GM18508 (cell line): ENCODE data around the gene DVL1.

Experiments
- ATAC-seq: cut with Tn5 transposase; IDR thresholded peaks from one replicate; pipeline ENCODE4 v1.9.1; 2021; ENCODE audit warnings: moderate number of reproducible peaks; ENCODE audit not compliant: insufficient read depth, unreplicated experiment

Gene DVL1

DNA sequence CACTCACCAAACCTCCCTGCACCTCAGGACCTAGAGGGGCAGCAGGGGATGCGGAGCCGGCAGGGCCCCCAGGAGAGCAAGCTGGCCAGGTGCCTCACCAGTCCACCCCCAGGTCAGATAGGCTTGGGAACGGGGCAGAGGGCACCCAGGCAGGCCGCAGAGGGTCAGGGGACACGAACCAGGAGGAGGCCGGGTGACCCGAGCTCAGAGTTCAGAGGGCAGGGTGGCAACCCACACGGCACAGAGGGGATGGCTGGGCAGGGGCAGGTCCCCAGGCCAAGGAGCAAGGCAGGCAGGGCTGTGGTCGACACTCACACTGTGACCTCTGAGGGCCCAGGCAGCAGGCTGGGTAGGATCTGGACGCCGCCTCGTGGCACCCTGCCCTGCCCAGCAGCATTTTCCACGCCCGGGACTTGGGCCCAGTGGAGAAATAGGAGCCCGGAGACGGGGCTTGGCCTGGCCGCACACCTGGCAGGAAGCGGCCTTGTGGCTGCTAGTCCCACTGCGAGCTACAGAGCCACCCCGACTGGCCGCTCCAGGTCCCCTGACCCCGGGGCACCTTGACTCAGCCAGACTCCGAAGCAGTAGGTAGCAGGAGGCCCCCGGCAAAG, 5.3 kb downstream of the DVL1 start:
- ATAC-seq, result no peak

DNA sequence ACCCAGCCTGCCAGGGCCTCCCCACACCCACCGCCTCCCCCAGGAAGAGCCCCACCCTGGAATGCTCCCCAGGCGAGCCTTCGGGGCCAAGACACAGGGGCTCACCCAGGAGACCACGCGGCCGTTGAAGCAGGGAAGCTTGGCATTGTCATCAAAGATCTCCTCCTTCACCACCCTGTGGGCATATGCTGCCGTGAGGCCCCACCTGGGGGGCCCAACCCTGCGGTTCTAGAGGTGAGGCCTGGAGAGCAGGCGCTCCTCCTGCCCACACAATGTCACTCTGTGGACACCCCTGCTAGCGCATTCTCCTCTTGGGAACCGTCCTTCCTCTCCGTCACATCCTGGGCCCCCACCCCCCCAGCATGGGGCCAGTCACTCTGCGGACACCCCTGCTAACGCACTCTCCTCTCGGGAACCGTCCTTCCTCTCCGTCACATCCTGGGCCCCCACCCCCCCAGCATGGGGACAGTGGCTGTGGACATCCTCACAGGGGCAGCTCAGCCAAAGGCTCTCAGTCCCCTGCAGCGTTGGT, 6.6 kb downstream of the DVL1 start:
- ATAC-seq, result no peak

DNA sequence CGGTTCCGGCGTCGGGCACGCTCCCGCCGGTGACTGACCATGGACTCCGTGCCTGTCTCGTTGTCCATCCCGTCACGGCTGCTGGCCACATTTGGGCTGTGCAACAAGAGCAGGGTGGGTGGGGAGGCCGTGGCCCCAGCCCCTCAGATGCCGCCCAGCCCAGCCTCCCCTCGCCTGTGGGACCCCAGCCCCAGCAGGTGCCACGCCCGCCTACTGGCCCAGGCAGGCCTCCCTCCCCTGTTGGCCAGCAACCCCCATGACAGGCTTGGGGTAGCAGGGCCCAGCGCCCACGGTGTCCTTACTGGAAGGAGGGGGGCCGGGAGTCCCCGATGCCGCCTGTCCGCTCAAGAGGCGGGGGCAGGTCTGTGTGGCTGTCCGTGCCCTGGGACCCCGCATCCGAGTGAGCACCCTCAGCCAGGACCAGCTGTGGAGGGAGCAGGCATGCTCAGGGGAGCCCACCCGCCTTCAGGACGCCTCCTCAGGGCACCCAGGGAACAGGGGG, 7.1 kb downstream of the DVL1 start:
- no peak for ATAC-seq

DNA sequence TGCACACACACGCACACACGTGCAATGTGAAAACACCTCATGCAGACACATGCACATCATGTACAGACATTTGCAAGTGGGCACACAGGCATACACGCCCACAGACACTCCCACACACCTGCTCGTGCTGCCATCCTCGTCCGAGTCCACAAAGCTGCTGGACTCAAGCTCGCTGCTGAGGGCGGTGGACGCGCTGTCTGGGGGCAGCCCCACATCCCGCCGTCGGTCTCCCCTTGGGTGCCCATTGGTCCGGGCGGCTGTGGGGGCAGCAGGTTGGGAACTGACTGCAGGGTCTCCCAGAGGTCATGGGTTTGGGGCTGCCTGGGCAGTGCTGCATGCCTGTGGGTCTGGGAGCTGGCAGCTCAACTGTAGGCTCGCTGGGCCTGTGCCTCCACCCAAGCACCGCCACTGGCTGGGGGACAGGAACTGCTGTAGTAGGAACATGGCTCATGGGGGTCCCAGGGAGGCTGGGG, 7.6 kb downstream of the DVL1 start:
- ATAC-seq, result no peak

DNA sequence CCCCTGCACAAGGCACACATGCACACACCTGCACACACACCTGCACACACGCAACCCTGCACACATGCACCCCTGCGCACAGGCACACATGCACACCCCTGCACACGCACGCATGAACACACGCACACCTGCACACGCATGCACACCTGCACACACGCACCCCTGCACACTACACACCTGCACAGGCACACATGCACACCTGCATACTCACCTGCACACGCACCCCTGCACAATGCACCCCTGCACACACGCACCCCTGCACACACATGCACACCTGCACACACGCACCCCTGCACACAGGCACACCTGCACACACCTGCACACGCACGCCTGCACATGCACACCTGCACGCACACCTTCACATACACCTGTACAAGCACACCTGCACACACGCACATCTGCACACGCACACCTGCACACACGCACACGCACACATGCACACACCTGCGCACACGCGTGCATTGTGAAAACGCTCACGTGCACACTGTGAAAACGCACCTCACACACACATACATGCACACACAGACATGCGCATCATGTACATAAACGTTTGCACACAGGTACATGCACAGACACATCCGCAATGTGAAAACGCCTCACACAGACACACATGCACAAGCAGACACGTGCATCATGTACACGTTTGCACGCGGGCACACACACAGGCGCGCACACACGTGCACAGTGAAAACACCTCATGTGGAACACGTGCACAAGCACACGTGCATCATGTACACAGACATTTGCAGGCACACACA, 8.2 kb downstream of the DVL1 start:
- ATAC-seq, result no peak

DNA sequence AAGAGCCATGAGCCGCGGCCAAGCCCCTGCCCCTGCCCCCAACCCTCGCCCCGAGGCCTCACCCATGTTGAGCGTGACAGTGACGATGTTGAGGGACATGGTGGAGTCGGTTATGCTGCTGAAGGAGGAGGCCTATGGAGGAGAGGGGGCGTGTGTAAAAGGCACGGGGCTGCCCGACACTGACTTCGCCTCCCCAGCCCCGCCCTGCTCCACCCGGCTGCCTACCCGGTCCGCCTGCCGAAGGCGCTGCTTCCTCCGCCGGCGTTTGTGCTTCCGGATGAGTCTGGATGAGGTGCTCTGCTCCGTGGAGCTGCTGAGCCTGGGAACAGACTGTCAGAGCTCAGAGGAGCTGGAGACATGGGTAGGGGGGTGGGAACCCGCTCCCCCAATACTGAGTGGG, 9.0 kb downstream of the DVL1 start:
- ATAC-seq, result no peak

DNA sequence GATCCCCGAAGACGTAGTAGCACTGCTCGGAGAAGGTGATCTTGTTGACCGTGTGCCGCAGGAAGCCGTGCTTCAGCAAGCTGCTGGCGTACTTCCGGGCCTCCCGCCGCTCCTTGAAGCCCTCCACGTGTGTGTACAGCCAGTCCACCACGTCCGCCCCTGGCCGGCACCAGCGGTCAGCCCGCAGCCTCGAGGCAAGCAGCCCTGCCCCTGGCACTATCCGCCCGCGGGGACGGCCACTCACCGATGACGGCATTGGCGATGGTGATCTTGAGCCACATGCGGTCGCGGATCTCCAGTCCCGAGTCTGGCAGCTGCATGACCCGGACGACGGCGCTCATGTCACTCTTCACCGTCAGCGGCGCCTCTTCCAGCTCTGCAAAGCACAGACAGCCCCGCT, 10.9 kb downstream of the DVL1 start:
- ATAC-seq, result no peak

DNA sequence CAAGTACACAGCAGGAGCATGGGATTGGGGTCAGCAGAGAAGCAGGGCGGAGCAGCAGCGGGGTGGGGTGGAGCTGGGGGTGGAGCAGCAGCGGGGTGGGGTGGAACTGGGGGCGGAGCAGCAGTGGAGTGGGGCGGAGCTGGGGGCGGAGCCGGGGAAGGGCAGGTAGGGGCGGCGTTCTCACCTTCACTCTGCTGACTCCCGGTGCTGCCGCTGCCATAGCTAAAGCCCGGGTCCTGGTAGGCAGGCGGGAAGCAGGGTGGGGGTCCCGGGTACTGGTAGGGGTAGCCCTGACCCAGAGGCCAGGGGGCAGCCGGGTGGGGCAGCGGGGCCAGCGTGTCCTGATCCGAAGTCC, 11.4 kb downstream of the DVL1 start:
- ATAC-seq, result no peak

DNA sequence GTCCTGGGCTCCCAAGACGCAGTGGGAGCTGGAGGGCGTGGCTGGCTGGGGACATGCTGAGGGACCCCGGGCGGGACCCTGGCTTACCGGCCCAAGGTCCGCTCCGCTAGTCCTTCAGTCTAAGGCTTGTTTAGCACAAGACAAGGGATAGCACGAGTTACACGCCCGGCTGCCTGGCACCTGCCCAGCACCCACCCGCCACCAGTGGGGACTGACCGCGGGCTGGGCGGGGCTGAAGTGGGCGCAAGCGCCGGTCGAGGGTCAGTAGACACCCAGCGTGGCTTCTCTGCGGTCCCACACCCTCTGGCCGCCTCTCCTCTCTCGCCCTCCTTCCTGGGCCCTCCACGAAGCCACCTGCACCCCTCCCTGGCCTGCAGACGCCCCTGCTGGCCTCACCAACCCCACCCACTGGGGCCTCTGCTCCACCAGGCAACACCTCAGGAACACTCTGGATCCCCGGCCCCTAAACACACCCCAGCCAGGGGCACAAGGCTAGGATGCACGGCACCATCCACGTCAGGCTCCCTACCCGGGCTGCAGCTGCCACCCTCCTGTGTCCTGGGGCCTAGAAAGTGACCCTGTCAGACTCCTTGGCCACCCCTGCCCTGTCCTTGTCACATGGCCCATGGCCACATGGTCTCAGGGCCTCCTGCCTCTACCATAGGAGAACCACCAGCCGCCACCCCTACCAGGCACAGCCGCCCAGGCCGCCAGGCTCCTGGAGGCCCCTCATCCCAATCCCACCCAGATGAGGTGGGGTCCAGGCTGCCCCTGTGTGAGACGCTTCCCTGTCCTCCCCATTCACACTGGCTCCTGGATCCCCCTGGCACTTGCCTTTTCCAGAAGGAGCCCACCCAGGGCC, 12.1 kb downstream of the DVL1 start:
- ATAC-seq, result no peak

DNA sequence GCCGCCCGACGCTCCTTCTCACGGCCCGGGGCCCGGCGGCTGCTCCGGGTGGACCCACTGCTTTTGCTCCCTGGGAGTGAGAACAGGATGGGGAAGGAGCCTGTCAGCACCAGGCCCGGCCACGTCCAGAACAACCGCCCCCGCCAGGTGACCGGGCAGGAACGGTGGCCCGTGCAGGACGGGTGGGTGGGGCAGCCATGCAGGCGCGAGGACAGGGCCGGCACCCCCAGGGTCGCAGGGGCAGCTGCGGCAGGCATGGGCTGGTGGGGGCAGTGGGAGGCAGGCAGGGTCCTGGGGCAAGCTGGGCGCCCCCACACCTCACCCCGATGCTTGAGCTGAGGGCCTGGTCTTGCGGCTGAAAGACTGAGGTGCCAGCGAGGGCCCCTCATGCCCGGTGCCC, 12.8 kb downstream of the DVL1 start:
- no peak for ATAC-seq

DNA sequence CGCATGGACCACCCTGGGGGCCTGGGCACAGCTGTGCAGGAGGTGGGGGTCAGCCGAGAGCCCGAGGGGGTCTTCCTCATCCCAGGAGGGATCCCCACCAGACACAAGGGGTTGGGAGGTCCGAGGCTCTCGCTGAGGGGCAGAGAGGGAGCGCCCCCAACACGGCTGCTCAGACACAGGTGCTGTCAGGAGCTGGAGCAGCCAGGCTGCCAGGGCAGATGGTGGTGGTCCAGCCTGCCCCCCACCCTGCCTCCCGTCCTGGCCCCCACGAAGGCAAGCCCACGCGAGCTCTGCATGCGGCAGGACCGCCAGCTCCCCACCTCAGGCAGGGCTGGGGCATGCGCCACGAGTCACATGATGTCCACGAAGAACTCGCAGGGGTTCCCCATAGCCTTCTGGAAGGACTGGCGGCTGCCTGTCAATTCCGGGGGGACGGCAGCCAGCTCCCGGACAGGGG, 13.4 kb downstream of the DVL1 start:
- no peak for ATAC-seq

DNA sequence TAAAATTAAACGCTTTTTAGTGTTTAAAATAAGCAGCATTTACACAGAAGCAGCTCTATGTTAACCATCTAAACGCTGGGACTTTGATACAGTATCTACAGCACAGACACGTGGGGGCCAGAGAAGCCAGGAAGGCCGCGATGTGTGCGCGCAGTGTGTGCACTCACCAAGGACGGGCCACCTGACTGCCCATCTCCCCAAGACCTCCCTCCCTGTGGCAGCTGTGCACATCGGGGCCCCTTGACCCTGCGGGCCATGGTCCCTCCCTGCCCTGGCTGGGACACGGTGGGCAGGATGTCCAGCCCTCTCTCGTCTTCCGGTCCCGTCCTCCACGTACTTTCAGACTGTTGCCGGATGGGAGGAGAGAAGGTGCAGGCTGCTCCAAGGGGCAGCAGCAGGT, 13.9 kb downstream of the DVL1 start:
- ATAC-seq, result no peak

DNA sequence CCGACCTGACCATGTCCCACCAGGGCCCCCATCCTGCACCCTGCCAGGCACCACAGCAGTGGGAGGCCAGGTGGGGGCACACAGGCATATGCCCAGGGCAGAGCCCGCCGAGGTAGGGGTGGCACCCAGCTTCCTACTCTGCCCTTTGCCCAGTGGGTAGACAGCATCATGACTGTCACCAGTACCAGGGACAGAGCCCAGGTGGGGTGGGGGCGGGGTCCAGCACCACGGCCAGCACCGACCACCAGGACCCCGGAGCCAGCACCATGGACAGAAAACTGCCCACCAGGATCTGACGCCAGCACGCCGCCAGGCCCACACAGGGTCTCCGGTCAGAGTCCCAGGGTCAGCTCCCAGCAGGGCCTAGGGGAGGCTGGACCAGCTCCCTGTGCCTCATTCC, 14.4 kb downstream of the DVL1 start:
- ATAC-seq, result no peak

DNA sequence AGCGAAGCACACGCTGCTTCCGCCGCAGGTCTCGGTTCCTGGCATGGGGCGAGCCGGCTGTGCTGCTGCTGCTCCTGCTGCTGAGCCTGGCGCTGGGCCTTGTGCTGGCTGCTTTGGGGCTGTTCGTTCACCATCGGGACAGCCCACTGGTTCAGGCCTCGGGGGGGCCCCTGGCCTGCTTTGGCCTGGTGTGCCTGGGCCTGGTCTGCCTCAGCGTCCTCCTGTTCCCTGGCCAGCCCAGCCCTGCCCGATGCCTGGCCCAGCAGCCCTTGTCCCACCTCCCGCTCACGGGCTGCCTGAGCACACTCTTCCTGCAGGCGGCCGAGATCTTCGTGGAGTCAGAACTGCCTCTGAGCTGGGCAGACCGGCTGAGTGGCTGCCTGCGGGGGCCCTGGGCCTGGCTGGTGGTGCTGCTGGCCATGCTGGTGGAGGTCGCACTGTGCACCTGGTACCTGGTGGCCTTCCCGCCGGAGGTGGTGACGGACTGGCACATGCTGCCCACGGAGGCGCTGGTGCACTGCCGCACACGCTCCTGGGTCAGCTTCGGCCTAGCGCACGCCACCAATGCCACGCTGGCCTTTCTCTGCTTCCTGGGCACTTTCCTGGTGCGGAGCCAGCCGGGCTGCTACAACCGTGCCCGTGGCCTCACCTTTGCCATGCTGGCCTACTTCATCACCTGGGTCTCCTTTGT, 15.5 kb downstream of the DVL1 start:
- no peak for ATAC-seq

DNA sequence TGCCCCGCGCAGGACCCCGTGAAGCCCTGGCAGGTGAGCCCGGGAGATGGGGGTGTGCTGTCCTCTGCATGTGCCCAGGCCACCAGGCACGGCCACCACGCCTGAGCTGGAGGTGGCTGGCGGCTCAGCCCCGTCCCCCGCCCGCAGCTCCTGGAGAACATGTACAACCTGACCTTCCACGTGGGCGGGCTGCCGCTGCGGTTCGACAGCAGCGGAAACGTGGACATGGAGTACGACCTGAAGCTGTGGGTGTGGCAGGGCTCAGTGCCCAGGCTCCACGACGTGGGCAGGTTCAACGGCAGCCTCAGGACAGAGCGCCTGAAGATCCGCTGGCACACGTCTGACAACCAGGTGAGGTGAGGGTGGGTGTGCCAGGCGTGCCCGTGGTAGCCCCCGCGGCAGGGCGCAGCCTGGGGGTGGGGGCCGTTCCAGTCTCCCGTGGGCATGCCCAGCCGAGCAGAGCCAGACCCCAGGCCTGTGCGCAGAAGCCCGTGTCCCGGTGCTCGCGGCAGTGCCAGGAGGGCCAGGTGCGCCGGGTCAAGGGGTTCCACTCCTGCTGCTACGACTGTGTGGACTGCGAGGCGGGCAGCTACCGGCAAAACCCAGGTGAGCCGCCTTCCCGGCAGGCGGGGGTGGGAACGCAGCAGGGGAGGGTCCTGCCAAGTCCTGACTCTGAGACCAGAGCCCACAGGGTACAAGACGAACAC, 16.3 kb downstream of the DVL1 start:
- no peak for ATAC-seq

DNA sequence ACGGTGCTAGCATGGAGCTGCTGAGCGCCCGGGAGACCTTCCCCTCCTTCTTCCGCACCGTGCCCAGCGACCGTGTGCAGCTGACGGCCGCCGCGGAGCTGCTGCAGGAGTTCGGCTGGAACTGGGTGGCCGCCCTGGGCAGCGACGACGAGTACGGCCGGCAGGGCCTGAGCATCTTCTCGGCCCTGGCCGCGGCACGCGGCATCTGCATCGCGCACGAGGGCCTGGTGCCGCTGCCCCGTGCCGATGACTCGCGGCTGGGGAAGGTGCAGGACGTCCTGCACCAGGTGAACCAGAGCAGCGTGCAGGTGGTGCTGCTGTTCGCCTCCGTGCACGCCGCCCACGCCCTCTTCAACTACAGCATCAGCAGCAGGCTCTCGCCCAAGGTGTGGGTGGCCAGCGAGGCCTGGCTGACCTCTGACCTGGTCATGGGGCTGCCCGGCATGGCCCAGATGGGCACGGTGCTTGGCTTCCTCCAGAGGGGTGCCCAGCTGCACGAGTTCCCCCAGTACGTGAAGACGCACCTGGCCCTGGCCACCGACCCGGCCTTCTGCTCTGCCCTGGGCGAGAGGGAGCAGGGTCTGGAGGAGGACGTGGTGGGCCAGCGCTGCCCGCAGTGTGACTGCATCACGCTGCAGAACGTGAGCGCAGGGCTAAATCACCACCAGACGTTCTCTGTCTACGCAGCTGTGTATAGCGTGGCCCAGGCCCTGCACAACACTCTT, 17.0 kb downstream of the DVL1 start:
- ATAC-seq, result no peak

DNA sequence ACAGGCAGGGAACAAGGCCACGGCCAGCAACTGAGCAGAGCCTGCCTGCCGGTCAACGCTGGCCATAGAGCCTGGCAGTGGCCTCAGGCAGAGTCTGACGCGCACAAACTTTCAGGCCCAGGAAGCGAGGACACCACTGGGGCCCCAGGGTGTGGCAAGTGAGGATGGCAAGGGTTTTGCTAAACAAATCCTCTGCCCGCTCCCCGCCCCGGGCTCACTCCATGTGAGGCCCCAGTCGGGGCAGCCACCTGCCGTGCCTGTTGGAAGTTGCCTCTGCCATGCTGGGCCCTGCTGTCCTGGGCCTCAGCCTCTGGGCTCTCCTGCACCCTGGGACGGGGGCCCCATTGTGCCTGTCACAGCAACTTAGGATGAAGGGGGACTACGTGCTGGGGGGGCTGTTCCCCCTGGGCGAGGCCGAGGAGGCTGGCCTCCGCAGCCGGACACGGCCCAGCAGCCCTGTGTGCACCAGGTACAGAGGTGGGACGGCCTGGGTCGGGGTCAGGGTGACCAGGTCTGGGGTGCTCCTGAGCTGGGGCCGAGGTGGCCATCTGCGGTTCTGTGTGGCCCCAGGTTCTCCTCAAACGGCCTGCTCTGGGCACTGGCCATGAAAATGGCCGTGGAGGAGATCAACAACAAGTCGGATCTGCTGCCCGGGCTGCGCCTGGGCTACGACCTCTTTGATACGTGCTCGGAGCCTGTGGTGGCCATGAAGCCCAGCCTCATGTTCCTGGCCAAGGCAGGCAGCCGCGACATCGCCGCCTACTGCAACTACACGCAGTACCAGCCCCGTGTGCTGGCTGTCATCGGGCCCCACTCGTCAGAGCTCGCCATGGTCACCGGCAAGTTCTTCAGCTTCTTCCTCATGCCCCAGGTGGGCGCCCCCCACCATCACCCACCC, 17.9 kb downstream of the DVL1 start, which contains the start of gene TAS1R3:
TSS of gene TAS1R3 (plus strand) at position 213 of the 898 bp plus-strand sequence. CDS start at position 279, 66 bp downstream.
- no peak for ATAC-seq
